NCI-H146 treated with DMSO at 0.1 percent for 48 hours (cell line): ENCODE results near the gene BTBD18.

Experiments
- DNase-seq: peaks from one replicate; lab custom pipeline; 2025; ENCODE audit not compliant: unreplicated experiment; lab: John Stamatoyannopoulos, UW

The BTBD18 gene, protein sequence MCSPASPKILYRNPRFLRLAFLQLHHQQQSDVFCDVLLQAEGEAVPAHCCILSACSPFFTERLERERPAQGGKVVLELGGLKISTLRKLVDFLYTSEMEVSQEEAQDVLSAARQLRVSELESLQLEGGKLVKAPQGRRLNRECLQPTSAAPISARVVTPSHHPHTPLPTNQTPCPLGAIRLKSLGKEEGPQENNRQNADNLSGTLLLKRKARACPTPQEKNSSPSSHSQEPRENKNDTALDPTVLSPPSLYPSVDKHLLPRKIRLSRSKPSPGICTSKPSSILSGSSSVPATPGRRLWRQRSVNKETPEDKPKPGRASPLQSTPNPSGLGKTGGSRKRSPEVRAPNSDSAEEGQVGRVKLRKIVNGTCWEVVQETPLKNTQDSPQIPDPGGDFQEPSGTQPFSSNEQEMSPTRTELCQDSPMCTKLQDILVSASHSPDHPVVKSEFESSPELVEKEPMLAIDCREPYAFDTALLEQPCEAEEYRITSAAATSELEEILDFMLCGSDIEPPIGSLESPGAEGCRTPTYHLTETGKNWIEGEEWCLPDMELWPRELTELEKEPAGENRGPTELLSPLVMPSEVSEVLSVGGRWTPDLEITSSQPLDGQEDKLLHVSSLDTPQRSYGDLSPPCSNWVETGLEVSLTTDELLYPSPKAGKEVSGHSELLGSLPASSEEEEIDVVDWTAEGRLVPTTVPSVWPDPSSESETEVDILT

DNA sequence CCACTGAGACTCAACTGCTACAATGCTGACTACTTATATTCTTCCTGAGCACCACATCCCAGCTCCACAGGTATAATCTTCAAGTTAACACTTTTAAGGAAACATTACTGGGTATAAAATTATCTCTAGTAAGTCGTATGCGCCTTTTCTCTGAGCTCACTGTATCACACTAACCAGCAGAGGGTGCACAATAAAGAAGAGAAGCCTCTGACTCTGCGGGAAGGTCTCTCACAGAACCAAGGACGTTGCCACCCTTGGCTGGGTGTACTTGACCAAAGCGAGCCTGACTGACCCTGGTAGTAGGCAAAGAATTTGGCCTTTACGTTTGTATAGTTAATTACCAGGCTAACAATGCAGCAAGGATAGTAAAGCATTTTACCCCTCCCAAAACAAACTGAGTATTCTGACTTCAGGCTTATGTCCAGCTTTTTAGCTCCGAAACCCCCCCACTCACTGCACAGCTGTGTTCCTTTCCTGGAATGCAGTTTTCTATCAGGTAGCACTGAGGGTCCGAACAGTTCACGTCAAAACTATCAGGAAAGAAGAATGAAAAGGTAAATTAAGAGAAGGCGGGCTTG is at the start of gene BTBD18:
Gene BTBD18, minus strand, starts transcription at position 144 of the 578 bp plus-strand sequence. CDS start 631 bp downstream, outside the sequence.
- peak; percentile 9 for DNase-seq

DNA sequence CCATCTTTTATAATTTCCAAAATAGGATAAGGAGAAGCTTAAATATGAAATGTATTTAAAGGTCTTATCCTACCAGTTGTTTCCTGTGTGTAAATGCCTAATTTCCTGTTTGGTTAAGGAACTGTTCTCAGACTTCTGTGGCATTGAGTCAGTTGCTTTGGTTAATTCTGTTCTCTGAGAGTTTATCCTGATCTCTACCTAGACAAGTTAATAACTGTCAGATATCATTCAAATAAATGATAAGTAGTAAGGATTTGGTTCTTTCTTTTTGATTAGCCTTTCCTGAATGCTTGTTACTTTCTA is 49.5 kb upstream of the BTBD18 start:
- no peak for DNase-seq

DNA sequence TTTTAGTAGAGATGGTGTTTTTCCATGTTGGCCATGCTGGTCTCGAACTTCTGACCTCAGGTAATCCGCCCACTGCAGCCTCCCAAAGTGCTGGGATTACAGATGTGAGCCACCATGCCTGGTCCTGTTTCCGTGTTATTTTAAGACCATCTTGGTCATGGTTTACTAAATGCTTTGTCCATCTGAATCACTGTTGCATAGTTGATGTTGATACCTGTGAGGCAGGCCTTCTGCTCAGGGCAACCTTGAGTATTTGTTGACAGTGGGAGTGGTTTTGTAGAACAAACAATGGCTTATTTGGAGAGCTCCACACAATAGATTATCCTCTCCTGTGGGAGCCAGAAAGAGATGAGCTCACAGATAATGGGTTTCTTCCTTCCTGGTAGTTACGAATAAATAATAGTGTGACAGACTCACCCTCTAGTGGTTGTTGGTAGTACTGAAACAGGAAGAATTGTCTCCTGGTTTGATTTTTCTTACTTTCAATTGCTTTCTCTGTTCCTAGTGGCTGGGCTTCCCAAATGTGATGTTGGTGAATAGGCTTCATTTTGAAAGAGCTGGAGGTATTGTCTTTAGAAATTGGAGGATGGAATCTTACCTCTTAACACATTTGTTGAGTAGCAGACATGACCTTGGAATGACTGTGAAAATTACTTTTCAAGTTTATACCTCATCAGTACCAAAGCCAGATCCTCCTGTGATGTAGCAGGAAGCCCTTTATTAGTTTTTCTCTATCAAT is 49.0 kb upstream of the BTBD18 start:
- peak; percentile 96 for DNase-seq

DNA sequence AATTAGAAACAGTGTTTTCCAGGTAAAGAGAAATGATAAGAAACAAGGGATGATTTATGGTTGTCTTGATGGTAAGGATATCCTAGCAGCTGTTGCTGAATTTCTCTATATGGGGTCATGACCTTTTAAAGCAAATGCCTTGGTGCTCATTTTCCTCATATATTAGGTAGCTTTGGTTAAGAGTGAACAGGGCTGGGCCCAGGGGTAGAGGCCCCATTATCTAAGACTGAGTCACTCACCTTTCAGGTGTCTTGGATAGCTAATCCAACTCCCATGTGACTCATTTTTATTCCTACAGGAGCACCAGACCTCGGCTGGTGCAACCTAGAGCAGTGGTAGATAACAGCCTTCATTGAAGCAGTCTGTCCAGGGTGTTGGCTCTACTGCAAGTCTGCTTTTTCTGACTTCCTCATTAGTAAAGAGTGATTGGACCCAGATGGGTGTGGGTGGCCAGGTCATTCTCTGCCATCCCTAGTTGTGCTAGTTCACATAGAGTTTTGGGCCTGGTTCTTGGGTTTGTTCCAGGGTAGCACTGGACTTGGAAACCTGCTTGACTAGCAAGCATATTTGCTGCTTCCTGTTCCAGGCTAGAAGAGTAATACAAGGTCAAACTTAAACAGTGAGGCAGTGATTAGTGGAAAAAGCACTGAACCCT is 47.4 kb upstream of the BTBD18 start:
- no peak for DNase-seq

DNA sequence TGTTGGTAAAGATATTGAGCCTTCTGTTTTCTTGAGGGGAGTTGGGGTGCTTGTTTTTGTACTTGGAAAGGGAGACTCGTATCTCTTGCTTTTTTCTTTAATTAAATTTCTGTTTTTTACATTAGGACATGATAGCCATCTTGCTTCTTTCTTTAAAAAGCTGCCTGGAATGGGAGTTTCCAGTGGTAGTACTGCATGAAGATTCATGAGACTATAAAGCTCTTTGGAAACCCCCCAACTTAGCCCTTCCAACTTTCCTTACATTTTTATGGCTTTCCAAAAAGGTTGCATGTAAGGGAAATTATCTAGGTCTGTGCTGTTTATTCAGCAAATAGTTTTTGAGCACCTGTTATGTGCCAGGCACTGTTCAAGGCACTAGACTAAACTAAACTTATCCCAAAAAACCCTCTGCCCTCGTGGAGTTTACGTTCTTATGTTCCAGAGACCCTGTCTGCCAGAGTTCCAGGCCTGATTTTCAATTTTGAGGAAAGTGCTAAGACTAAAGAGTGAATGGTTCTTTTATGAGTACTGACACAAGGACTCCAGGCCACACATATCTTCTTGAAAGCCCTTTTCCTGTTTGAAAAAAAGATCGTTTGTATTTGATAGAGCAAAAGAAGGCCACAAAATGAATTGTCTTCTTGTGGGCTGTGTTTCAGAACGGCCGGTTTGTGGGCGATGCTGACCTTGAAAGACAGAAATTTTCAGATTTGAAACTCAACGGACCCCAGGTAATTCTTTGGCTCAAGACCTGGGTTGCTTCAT is 41.9 kb upstream of the BTBD18 start:
- no peak for DNase-seq

DNA sequence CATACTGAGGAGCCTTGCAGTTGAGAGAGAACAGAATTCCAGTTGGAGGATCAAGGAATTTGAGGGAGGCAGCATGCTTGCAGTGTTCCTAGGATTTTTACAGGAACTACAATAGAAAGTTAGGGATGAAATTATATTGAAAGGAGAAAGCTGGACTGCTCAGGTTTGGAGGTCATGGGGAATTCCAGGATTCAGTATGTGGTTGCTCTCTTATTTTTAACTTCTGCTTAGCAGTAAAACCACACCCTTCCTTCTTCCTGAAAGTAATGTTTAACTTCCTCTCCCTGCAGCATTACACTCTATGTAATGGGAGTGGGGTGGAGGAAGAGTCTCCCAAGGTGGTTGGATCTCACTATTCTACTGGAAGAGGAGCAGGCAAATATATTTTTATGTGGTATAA is 41.3 kb upstream of the BTBD18 start:
- no peak for DNase-seq

DNA sequence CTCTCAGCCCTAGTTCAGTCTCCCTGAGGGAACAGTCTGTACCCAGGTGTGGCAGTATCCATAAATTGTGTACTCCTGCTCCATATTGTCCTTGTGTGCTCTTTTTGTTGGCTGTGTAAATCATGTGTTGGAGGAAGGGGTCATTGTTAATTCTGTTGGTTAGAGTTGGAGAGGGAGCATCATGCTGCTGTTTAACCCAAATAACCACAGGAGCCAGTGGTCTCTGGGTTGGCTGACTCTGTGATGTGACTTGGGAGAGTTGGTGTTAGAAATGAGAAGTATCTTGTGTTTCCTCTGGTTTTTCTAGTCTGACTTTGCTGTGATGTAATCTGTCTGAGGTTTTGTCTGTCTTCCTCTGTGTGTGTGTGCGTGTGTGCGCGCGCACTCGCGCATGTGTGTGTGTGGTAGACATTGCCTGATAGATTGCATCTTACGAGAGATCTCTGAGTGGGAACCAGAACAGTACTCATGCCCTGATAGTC is 40.5 kb upstream of the BTBD18 start:
- no peak for DNase-seq

DNA sequence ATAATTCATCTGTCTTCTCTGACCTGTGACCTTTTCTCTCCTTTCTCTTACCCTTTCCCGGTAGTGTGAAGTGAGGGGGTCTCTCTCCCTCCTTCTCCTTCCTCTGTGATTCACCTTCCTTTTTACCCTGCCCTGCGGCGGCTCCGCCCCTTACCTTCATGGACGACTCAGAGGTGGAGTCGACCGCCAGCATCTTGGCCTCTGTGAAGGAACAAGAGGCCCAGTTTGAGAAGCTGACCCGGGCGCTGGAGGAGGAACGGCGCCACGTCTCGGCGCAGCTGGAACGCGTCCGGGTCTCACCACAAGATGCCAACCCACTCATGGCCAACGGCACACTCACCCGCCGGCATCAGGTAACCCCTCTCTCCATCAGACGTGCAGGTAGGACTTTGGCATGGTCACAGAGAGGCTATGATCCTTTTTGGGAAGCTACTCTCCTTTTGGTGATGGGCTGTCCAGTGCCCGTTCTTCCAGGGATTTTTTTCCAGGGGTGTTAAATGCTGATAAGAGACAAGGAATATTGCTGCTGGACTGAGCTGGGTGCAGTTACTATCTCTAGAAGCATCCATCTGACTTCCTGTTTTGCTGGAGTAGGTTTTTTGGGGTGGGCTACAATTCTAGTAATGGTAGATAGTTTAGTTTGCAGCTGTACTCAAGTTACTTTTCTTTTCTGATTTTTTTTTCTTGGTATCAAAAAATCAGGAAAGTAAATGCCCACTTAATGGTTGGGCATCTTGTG is 39.9 kb upstream of the BTBD18 start:
- DNase-seq: no peak

DNA sequence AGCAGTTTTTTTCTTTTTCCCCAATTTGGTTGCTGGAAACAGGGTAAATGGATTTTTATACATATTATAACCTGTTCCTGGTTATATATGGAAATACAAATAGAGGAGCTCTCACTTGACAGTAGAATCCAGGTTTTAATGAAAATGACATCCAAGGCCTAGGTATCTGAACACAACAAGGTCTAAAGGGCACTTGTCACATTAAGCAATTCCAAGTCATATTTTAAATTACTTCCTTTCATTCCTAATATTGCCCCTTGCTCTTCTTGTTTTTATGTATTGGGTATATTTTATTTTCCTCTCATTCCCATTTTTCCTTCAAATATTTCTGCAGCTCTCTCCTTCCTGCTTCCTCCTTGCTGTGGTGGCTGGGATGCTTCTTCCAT is 37.1 kb upstream of the BTBD18 start:
- no peak for DNase-seq

DNA sequence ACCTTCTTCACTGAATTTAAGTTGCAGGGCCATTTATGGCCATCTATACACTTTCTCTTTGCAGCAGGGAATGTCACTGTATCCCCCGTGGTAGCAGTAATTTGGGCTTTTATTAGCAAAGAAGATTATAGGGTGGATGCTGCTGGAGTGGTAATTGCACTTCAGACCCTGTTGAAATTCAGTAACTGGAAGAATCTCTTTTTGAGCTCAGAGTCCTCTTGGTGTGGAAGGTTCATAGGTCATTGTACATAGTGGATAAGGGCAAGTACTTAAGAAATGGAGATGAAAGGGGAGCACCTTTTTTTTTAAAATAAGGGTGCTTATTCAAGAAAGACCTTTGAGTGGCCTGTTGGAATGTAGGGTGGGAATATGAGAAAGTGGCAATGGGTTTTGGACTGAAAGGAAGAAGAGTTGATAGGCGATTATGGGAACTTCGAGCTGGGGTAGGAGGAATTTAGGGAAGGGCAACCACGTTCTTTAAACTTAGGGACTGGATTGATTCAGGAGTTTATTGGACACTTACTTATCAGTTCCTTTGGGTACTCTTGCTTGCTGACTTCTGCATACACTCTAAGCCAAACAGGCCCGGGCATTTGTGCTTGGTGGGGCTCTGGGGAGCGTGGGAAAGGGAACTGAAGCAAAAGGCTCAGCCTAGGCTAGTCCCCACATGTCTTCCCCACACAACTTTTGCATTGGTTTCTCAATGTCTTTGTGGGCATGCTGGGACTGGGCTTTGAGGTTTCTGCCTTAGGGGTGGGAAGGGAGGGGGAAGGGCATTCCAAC is 36.5 kb upstream of the BTBD18 start:
- no peak for DNase-seq

DNA sequence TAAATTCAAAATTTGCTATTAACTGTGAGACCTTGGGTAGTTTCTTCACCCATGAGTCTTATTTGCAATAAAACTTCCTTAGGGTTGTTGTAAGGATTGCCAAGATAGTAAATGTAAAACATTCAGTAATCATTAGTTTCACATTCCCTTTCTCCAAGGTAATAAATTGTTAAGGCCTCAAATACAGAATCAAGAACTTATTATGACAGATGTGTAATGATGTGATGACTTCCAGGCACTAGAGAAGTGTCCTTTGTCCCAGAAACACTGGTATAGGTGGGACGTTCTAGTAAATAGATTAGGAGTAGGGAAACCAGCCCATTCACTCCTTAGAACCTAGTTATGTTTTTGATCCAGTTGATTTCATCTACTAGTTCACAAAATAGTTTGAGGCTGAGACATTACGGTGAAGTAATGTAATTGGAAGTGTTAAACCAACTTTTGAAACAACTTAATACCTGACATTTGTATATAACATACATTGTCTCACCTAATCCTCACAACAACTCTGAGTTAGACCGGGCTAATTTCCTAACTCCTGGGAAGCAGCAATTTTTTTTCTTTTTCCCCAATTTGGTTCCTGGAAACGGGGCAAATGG is 35.5 kb upstream of the BTBD18 start:
- no peak for DNase-seq

DNA sequence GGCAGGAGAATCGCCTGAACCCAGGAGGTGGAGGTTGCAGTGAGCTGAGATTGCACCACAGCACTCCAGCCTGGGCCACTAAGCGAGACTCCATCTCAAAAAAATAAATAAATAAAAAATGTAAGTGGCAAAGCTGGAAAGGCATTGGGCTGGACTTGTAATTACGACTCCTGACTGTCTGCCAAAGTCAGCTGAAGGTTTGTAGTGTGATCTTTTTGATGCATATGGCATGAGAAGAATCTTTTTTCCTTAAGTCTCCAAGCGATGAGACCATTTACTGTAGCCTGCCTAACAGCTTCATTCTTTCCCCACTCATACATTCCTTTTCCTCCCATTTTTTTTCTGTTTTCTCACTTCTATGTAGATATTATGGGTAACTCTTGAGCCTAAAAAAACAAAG is 34.8 kb upstream of the BTBD18 start:
- DNase-seq: no peak

DNA sequence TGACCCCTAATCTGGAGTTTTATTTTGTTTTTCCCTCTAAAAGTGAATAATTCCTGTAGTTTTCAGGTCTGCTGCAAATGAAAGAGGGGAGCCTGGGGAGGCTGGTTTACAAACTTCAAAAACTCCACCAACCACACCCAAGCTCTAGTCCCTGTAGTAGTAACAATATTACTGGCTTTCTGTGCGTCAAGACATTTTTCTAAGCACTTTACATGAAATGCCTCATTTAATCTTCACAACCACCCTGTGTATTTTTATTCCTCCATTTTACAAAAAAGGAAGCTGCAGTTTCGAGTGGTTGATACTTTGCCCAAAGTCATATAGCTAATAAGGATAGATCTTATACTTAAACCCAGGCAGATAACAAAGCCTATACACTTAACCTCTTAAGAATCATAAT is 33.5 kb upstream of the BTBD18 start:
- DNase-seq: no peak

DNA sequence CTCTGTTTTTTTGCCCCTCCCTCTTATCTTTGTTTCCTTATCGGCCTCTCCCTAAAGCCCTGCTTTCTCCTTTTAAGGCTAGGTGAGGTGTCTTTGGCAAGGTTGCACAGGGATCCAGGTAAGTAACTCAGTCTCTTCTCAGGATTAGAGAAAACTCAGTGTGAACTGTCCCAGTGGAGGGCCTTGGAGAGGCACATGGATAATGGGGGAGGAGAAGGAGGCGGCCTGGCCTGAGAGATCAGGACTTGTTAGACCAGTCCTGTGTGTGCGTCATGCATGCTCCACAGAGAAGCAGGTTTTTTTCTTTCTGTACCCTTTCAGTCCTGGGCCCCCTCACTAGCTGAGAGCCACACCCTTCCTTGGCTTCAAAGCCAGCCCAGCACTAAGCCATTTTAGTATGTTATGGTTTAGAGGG is 29.9 kb upstream of the BTBD18 start:
- DNase-seq: no peak

DNA sequence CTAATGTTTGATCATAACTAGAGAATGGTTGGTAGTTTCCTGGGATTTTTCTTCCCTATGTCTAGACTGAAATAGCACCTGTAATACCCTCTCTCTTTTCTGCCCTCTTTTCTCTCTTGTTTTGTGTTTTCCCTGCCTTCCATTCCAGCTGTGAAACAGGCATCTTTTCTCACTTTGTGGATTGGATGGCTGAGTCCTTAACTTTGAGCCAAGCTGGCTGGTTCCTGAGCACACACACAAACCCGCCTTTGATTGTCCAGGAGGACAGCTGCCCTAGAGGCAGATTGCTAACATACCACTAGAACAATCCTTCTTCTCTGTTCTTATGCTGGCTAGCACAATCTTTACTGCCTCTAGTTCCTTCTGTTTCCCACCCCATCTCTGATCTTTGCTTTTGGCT is 27.7 kb upstream of the BTBD18 start:
- no peak for DNase-seq

DNA sequence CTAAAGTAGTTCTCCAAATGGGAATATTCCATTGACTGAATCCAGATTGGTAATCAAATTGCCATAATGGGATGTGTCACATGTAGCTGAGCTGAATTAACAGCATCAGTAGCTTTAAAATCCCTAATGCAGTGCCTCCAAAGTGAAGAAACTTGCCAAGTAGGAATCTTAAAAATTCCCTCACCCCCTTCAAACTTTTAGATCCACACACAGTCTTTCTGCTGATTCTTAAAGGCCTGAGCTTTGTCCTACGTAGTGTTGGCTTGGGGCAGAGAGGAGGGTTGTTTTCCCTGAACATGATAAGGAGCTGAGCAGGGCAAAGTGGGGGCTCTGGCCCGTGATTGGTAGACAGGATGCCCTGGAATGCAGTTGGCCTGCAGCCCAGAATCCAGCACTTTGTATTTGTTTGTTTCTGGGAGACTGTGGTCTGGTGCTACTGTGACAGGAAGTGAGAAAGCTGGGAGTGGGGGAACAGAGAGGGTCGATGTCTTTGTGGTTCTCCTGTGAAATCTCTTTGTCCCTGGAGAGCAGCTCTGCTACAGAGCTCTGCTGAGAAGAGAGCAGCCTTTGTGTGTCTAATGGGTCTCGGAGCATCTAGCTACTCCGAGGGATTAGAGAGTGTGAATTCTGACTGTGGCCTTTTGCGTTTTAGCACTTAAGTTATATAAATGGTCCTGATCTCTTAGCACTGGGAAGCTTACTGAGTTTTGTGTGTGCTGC is 26.9 kb upstream of the BTBD18 start:
- no peak for DNase-seq

DNA sequence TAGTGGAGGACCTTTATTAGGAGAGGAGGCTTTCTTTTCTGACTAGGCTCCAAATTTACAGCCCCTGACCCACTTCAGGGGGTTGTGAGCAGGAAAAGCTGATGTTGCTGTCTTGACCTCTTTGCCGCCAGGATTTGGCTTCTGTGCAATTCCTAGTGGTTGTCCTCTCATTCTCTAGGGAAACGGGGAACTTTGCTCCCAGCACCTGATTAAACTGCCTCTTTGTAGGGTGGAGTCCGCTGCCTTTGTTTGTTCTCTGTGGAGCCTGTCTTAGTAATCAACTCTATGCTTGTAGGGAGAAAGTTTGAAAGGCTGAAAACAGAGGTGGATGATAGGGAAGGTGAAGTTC is 26.3 kb upstream of the BTBD18 start:
- DNase-seq: no peak
